ENCODE measurements around the gene GLYATL1B.
"Not testable (repeated sequence)": the region's sequence is repeated elsewhere in the genome, so short reads cannot be mapped to it uniquely, and the experiment has no call there.

GLYATL1B gene, protein sequence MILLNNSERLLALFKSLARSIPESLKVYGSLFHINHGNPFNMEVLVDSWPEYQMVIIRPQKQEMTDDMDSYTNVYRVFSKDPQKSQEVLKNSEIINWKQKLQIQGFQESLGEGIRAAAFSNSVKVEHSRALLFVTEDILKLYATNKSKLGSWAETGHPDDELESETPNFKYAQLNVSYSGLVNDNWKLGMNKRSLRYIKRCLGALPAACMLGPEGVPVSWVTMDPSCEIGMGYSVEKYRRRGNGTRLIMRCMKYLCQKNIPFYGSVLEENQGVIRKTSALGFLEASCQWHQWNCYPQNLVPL

DNA sequence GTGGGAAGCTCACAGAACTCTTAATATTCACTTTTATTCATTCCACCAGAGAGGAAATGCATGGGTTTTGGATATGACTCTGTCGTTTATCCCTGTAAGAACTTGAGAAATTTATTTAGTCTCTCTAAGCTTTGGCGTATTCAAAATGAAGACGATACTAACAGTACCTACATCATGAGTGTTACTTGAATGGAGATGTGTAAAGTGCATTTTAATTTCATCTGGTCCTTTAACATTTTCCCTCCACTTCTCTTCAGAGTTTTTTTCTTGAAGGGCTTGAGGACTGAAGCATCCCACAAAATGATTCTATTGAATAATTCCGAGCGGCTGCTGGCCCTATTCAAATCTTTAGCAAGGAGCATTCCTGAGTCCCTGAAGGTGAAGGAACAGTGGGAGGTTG lies at the start of gene GLYATL1B:
Gene GLYATL1B, plus strand, starts transcription at position 301 of the 400 bp plus-strand sequence. Its CDS starts 0 bp downstream, at position 301.
- H3K4me3 ChIP-seq (ENCODE audit: low read depth, low read length), result not testable (repeated sequence)

DNA sequence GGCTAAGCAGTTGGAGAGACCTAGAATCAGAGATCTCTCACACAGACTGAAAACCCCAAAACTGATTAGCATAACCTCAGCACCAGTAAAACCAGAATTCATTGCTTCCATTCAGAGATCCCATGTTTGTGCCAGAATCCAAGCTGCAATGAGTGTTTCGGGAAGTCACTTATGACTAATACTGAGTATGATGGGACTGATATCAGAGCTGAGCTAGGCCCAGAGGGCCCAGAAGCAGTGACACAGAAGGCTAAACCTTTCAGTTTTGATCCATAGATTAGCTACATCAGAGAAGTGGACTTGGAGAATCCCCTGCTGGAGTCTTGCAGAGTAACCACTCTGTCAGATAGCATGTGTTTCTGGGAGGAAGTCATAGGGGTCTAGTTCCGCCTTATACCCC lies 49.6 kb upstream of the GLYATL1B start:
- H3K4me3 ChIP-seq (ENCODE audit: low read depth, low read length); DNase-seq (ENCODE audit: low read depth); in situ Hi-C loops (cut with HindIII; ENCODE audit: low sequenced_read_pairs): not testable (repeated sequence)

More for the DNA sequence above, at the start of gene GLYATL1B:
- DNase-seq (ENCODE audit: low read depth); in situ Hi-C loops (cut with HindIII; ENCODE audit: low sequenced_read_pairs): not testable (repeated sequence)

DNA sequence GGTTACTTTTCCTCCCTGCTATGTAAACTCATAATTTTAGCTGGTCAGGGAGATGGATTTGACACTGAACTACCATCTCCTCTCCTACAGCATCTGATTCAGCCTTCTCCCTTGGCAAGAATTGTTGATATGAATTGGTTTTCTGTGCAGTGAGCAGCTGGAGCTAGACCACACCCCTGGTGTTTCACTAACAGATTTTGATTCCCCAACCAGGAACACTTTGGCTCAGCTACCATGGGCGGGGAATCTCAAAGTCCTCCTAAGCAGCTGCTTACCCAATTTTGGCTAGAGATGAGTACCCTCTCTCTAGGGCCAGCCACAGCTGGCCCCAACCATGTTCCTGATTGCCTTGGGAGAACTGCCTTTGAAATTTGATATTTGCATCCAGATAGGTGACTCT lies 48.7 kb upstream of the GLYATL1B start:
- DNase-seq (ENCODE audit: low read depth); H3K4me3 ChIP-seq (ENCODE audit: low read depth, low read length); in situ Hi-C loops (cut with HindIII; ENCODE audit: low sequenced_read_pairs): not testable (repeated sequence)

DNA sequence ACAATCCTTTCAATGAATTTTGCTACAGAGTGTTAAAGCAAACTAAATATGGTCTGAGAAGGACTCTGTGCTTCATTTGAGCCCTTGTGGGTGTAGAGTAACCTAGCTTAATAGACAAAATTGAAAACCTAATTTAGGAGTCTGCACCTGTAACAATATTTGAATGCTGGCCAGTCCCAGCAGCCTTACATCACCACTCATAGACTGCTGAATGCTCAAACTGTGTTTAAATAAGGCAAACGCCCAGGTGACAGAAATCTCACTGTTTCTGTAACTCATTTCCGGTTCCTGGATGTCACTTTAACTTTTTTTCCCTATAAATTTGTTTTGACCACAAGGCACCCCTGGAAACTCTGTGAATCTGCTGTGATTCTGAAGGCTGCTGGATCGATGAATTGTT lies 45.5 kb upstream of the GLYATL1B start:
- no peak for DNase-seq (ENCODE audit: low read depth)
- H3K4me3 ChIP-seq (ENCODE audit: low read depth, low read length), result no peak overlapping the region
- in situ Hi-C loops (cut with HindIII; ENCODE audit: low sequenced_read_pairs), result no loop called here
- TF ChIP-seq, protein P1, sequence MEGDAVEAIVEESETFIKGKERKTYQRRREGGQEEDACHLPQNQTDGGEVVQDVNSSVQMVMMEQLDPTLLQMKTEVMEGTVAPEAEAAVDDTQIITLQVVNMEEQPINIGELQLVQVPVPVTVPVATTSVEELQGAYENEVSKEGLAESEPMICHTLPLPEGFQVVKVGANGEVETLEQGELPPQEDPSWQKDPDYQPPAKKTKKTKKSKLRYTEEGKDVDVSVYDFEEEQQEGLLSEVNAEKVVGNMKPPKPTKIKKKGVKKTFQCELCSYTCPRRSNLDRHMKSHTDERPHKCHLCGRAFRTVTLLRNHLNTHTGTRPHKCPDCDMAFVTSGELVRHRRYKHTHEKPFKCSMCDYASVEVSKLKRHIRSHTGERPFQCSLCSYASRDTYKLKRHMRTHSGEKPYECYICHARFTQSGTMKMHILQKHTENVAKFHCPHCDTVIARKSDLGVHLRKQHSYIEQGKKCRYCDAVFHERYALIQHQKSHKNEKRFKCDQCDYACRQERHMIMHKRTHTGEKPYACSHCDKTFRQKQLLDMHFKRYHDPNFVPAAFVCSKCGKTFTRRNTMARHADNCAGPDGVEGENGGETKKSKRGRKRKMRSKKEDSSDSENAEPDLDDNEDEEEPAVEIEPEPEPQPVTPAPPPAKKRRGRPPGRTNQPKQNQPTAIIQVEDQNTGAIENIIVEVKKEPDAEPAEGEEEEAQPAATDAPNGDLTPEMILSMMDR (IDR thresholded peaks at IDR 0.05; ENCODE audit: low read depth, low read length, missing control alignments), result no peak

DNA sequence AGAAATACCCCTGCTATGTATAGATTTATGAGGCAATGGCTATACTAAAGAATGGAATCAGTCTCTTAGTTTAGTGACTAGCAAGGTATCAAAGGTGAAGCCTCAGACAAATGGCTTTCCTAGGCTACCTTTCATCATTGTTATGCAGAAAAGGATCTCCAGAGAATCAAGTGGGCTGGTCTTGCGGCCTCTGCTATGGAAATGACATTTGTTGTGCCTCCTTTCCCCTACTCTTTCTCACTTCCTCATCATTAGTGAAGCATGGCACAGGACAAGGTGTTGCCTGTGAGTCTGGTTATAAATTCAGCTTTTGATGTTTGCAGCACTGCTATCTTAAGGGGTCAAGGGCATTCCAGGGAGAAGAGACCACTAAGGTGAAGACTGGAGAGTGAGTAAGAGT lies 34.7 kb upstream of the GLYATL1B start:
- H3K4me3 ChIP-seq (ENCODE audit: low read depth, low read length); in situ Hi-C loops (cut with HindIII; ENCODE audit: low sequenced_read_pairs); DNase-seq (ENCODE audit: low read depth): not testable (repeated sequence)

DNA sequence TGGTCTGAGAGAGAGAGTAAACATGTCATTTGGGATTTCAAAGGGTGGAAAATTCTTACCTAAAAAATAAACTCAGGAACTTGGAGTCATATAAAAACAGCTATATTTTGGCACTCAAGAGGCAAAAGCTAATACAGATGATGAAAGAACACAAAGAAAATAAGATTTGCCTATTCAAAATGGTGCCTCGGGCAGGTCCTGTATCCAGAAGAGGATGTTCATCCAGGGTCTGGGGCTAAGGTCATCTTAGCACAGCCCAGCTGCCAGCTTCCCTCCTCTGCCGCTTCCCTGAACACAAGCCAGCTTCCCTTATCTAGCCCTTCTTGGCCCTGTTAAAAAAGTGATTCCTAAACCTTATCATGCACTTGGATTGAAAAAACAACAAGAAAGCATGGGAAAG lies 33.8 kb upstream of the GLYATL1B start:
- DNase-seq (ENCODE audit: low read depth); H3K4me3 ChIP-seq (ENCODE audit: low read depth, low read length); in situ Hi-C loops (cut with HindIII; ENCODE audit: low sequenced_read_pairs): not testable (repeated sequence)

DNA sequence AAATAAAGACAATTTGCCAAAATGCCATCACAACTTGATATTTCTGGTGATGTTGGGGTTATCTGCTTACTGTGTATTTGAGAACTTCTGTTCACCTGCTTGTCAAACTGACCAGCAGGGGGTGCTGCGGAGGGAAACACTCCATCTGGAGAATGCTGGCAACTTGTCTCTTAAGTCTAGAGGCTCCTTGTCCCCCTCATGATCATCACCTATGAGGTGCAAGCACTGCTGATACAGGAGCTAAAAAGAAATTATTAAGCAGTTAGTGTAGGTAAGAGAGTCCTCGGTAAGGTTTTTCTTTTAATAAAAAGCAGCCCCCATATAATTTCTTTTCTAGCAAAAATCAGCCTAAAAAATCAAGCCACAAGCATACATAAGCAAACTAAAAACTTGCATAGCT lies 32.7 kb upstream of the GLYATL1B start:
- H3K4me3 ChIP-seq (ENCODE audit: low read depth, low read length), result no peak overlapping the region
- TF ChIP-seq, protein P1 (IDR thresholded peaks at IDR 0.05; ENCODE audit: low read depth, low read length, missing control alignments), result peak; percentile 61
- in situ Hi-C loops (cut with HindIII; ENCODE audit: low sequenced_read_pairs), result no loop called here
- DNase-seq (ENCODE audit: low read depth), result peak; percentile 15

DNA sequence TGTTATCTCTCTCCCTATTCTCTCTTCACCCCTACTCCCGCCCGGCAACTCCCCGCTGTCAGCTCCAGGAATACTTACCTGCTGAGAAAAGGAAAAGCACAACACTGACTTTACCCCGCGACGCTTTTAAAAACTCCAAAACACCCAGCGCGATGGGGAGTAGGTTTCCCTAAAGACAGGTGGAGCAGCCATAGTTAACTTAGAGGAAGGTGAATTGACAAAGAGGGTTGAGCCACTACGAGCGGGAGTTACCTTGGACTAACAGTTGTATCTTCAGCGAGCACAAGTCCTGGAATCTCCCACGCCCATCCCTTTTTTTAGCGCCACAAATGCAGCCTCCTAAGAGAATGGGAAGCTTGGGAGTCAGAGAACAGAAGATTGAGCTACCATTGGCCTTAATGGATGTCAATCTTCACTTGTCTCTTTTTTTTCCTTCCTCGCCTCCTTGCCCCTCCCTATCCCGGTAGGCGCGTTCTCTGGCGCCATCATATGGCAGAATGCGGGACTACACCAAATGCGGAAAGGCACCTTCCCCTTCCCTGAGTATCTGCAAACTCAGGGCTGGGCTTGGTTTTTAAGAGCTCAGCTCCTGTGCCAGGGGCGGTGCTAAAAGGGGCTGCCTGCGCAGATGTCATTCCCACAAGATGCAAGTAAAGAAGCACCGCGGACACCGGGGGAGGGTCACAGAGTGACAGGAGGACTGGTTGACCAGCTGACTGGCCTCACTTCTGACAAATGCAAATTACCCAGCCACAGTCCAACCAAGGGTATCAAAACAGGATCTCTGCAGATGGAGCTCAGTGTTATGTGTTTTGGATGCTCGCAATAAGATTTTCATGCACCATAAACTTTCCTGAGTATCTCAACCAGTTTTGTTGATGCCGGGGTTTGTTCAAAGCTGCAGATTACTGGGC lies 27.7 kb upstream of the GLYATL1B start:
- H3K4me3 ChIP-seq (ENCODE audit: low read depth, low read length), result peak overlapping the region; percentile 25
- TF ChIP-seq, protein P1 (IDR thresholded peaks at IDR 0.05; ENCODE audit: low read depth, low read length, missing control alignments), result peak; percentile 85
- DNase-seq (ENCODE audit: low read depth), result peak; percentile 82
- in situ Hi-C loops (cut with HindIII; ENCODE audit: low sequenced_read_pairs), result not testable (repeated sequence)

DNA sequence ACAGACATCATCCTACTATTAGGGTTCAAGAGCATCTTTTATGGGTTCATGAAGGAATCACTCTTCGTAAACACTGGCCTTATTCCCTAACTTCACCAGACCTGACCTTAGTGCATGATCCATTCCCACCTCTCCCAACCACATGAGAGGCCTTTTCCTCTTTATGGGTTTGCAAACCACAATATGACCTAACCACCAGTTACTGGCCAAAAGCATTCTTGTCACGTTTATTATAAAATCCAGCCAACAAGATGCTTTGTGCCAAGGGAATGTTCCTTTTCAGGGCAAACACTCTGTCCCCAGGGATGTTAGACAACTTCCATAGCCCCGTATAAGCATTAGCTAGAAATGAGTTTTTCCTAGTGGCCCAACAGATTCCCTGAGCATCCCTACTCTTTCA lies 26.0 kb upstream of the GLYATL1B start:
- H3K4me3 ChIP-seq (ENCODE audit: low read depth, low read length); in situ Hi-C loops (cut with HindIII; ENCODE audit: low sequenced_read_pairs); DNase-seq (ENCODE audit: low read depth): not testable (repeated sequence)
